PC-3 (cell line): ENCODE results near the gene ITGB3. TPM values are rescaled to one million over a fixed set of nuclear protein-coding genes. Genes with fewer than 3 reads are reported as not detected.

Experiments
- ATAC-seq: fragments of 200-7000 bp; cut with Tn5 transposase; 2 replicates; pipeline ENCODE4 v1.9.1; 2020; ENCODE audit warnings: mild to moderate bottlenecking, moderate library complexity
- BruUV-seq: library from RNA; stranded (reverse); fragments of 400-500 nt; replicated peaks from 2 replicates; lab custom pipeline; 2021; lab: Mats Ljungman, UMichigan
- CTCF ChIA-PET: fragments of 300-600 bp; sonication (Branson Sonifier 250); formaldehyde crosslinking; loops from one replicate; lab custom pipeline; 2022; ENCODE audit warnings: antibody characterized with exemption; lab: Charles Lee
- POLR2A ChIA-PET: fragments of 300-600 bp; sonication (Branson Sonifier 250); formaldehyde crosslinking; loops from one replicate; lab custom pipeline; 2022; ENCODE audit warnings: antibody characterized with exemption; ENCODE audit not compliant: unreplicated experiment; lab: Charles Lee
- DNase-seq: peaks from one replicate; pipeline ENCODE4 v3.0.0-alpha.2; 2015
- H2AFZ ChIP-seq: fragments of 300-600 bp; sonication (generic); 2 replicates; pipeline ENCODE4 v1.6.0; 2016; ENCODE audit warnings: antibody characterized with exemption, low read length
- H3F3A ChIP-seq: fragments of 300-600 bp; sonication (generic); one replicate; pipeline ENCODE4 v1.6.0; 2017; ENCODE audit warnings: antibody characterized with exemption, low read length, control low read depth, mild to moderate bottlenecking; ENCODE audit not compliant: unreplicated experiment
- H3K27ac ChIP-seq: fragments of 300-600 bp; sonication (generic); 2 replicates; pipeline ENCODE4 v1.5.1; 2016; ENCODE audit warnings: mild to moderate bottlenecking, low read length
- H3K27me3 ChIP-seq: fragments of 300-600 bp; sonication (generic); 2 replicates; pipeline ENCODE4 v1.6.1; 2016; ENCODE audit warnings: low read length, mixed read lengths
- H3K36me3 ChIP-seq: fragments of 300-600 bp; sonication (generic); 2 replicates; pipeline ENCODE4 v1.6.1; 2016; ENCODE audit warnings: low read depth, mixed run types, low read length, mixed read lengths
- H3K4me1 ChIP-seq: fragments of 300-600 bp; sonication (generic); 2 replicates; pipeline ENCODE4 v1.5.1; 2016; ENCODE audit warnings: low read length; ENCODE audit not compliant: insufficient read depth
- H3K4me2 ChIP-seq: fragments of 300-600 bp; sonication (generic); 2 replicates; pipeline ENCODE4 v1.6.0; 2016; ENCODE audit warnings: low read length
- H3K4me3 ChIP-seq: fragments of 300-600 bp; sonication (generic); 2 replicates; pipeline ENCODE4 v1.5.1; 2016; ENCODE audit warnings: mild to moderate bottlenecking, low read length, mixed read lengths
- H3K79me2 ChIP-seq: fragments of 300-600 bp; sonication (generic); 2 replicates; pipeline ENCODE4 v1.6.1; 2017; ENCODE audit warnings: low read length, mixed read lengths
- H3K9ac ChIP-seq: fragments of 300-600 bp; sonication (generic); 2 replicates; pipeline ENCODE4 v1.6.0; 2016; ENCODE audit warnings: mild to moderate bottlenecking, low read length
- H3K9me2 ChIP-seq: fragments of 300-600 bp; sonication (generic); replicated peaks from 2 replicates; pipeline ENCODE4 v1.6.1; 2016; ENCODE audit warnings: mixed run types, low read length, mixed read lengths
- H3K9me3 ChIP-seq: fragments of 300-600 bp; sonication (generic); 2 replicates; pipeline ENCODE4 v1.6.1; 2016; ENCODE audit warnings: low read length, mixed read lengths
- H4K20me1 ChIP-seq: fragments of 300-600 bp; sonication (generic); 2 replicates; pipeline ENCODE4 v1.6.1; 2016; ENCODE audit warnings: low read length, mixed read lengths
- CTCF ChIP-seq: fragments of 300-600 bp; sonication (generic); conservative IDR thresholded peaks from 2 replicates; pipeline ENCODE4 v1.5.1; 2017; ENCODE audit warnings: antibody characterized with exemption, low read depth, mild to moderate bottlenecking, low read length
- EZH2 ChIP-seq: fragments of 300-600 bp; sonication (generic); IDR thresholded peaks from one replicate; pipeline ENCODE4 v1.6.1; 2017; ENCODE audit warnings: antibody characterized with exemption, mild to moderate bottlenecking, low read length; ENCODE audit not compliant: unreplicated experiment
- EZH2phosphoT487 ChIP-seq: fragments of 300-600 bp; sonication (generic); IDR thresholded peaks from 2 replicates; pipeline ENCODE4 v1.6.1; 2018; ENCODE audit warnings: mild to moderate bottlenecking, antibody characterized with exemption, low read length, borderline replicate concordance
- intact Hi-C: fragments of 100-400 bp; cut with micrococcal nuclease; formaldehyde crosslinking; loops from 2 replicates; pipeline ENCODE4 v1.9.0; 2023
- total RNA-seq: library from RNA; depleted of rRNA; stranded (reverse); fragments of >200 nt; gene quantifications from 2 replicates; pipeline ENCODE4 v1.2.3, GENCODE V29; 2014

ITGB3 gene
- total RNA-seq, 1 experiment from 2014 or later: 0.36 TPM

- H3K79me2 ChIP-seq: no peaks in the 10 kb centered on the region
These were observed 44.1 kb upstream of the ITGB3 start for GRCh38 chr17:47209499-47209898.

GRCh38 chr17:47210105-47210504 lies 43.5 kb upstream of the ITGB3 start:
- ChIA-PET CTCF (no interaction called here), POLR2A (no interaction called here)
- no peak for ATAC-seq
- H3K27ac ChIP-seq: no peak overlapping the region
- H4K20me1 ChIP-seq: no peaks in the 10 kb centered on the region
- H3K9me3 ChIP-seq: no peaks in the 10 kb centered on the region
- no peaks in the 10 kb centered on the region for H3K4me1 ChIP-seq
- intact Hi-C loops: no loop called here
- no peak overlapping the region for H3K4me2 ChIP-seq
- no peaks in the 10 kb centered on the region for H3K79me2 ChIP-seq
- no peak for DNase-seq
- H3K36me3 ChIP-seq: no peaks in the 10 kb centered on the region
- no peak overlapping the region for H2AFZ ChIP-seq
- peaks cover 6% of the 10 kb centered on the region; the same call in 1 of the 2 replicates for H3K27me3 ChIP-seq
- no peak overlapping the region for H3K9ac ChIP-seq
- BruUV-seq: no TSS peak
- H3F3A ChIP-seq: no peaks in the 10 kb centered on the region
- H3K9me2 ChIP-seq: no peaks in the 10 kb centered on the region
- no peak for TF ChIP-seq EZH2phosphoT487
- no peak for TF ChIP-seq CTCF
- TF ChIP-seq EZH2: no peak
- no peak overlapping the region for H3K4me3 ChIP-seq

More at GRCh38 chr17:47209499-47209898, 44.1 kb upstream of the ITGB3 start:
- H2AFZ ChIP-seq: no peak overlapping the region
- H3F3A ChIP-seq: no peaks in the 10 kb centered on the region
- H3K4me3 ChIP-seq: no peak overlapping the region
- intact Hi-C loops: no loop called here
- TF ChIP-seq EZH2phosphoT487: no peak
- no peak for TF ChIP-seq CTCF
- TF ChIP-seq EZH2: no peak
- no peak overlapping the region for H3K4me2 ChIP-seq
- H3K9me3 ChIP-seq: no peaks in the 10 kb centered on the region
- no peaks in the 10 kb centered on the region for H4K20me1 ChIP-seq
- H3K36me3 ChIP-seq: no peaks in the 10 kb centered on the region
- ChIA-PET CTCF (no interaction called here), POLR2A (no interaction called here)
- peaks cover 6% of the 10 kb centered on the region; the same call in 1 of the 2 replicates for H3K27me3 ChIP-seq
- no peak overlapping the region for H3K27ac ChIP-seq
- H3K4me1 ChIP-seq: no peaks in the 10 kb centered on the region
- H3K9me2 ChIP-seq: no peaks in the 10 kb centered on the region
- no peak for DNase-seq
- ATAC-seq: no peak
- no TSS peak for BruUV-seq
- no peak overlapping the region for H3K9ac ChIP-seq

- Histone ChIP-seq H3K4me1 (no peaks in the 10 kb centered on the region), H3K4me2 (no peak overlapping the region), H3K27me3 (peaks cover 6% of the 10 kb centered on the region; the same call in 1 of the 2 replicates), H3K27ac (no peak overlapping the region), H3K36me3 (no peaks in the 10 kb centered on the region), H2AFZ (no peak overlapping the region), H4K20me1 (no peaks in the 10 kb centered on the region), H3K9ac (no peak overlapping the region), H3K4me3 (no peak overlapping the region), H3K9me3 (no peaks in the 10 kb centered on the region), H3F3A (no peaks in the 10 kb centered on the region), H3K9me2 (no peaks in the 10 kb centered on the region), H3K79me2 (no peaks in the 10 kb centered on the region)
- DNase-seq (no peak), ATAC-seq (no peak)
- BruUV-seq: no TSS peak
- ChIA-PET CTCF (no interaction called here), POLR2A (no interaction called here)
- no peak for TF ChIP-seq EZH2phosphoT487
- no peak for TF ChIP-seq CTCF
- no peak for TF ChIP-seq EZH2
- intact Hi-C loops: no loop called here
These were observed 42.8 kb upstream of the ITGB3 start for GRCh38 chr17:47210779-47211178.
